Measurements from ENCODE around the gene FBXL14. TPM values are rescaled to one million over a fixed set of nuclear protein-coding genes. Genes with fewer than 3 reads are reported as not detected.

Gene FBXL14
- polyA plus RNA-seq, 2 of the 4 experiments (the other 2 are of a cell fraction) = 6.7 to 7.1 TPM

DNA sequence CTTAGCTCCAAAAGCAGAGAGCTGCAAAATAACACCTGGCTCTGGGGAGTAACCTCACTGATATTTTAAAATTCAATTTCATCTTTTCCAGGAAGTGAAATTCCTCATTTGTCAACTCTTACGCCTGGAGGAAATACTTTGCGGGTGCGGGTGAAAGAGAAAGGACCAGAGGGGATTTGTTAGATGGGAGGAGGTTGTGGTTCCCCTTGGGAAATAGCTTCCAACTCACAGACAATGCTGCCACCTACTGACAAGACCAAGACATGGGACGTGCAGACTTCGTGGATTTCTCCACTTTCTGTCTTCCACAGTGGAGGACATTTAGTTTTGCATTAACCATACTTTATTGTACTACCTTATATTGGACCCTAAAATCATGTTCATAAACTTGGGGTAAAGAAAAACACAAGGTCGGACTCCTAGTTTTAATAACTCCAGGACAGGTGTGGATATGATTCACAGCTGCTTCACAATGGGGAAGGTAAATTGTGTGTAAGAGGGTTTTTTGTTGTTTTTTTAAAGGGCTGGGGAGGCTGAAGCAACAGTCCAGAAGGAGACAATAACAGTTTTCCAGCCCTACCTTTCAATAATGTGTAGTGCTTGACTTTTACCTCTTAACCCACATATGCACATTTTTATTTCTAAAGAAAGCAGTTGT lies 10.8 kb downstream of the FBXL14 start:
- H3K4me2 ChIP-seq = peak overlapping the region; percentile 62
- no peaks in the 10 kb centered on the region for H3K9me3 ChIP-seq
- ATAC-seq (peak; percentile 77 to 91; a peak in 5 of 6 replicates), DNase-seq (ENCODE audit: low read depth in 1 of 2, low spot score in 1 of 2) (peak; percentile 74 to 87), FAIRE-seq (peak; percentile 91)
- ChIA-PET CTCF (interaction anchor here (0.6 to 12.2 kb wide), 84 partner anchors 8 to 1242 kb away, joined by 3 to 198 read pairs (median 4); partner anchors contain the start of gene RAD52), POLR2A (interaction anchor here (0.8 to 1.5 kb wide), 3 partner anchors 11 to 593 kb away, joined by 3 to 12 read pairs (median 5); no protein-coding TSS in a partner anchor)
- H3K27ac ChIP-seq = no peak overlapping the region
- H3K4me1 ChIP-seq = 0 out of 3 replicates have a peak, but pooled peaks cover 2% of the 10 kb centered on the region
- WGBS (ENCODE audit: missing lambda C conversion rate) = 0% methylated on average over 6 of the region's 6 CpGs
- H3K4me3 ChIP-seq = no peak overlapping the region
- TF ChIP-seq MYC (IDR thresholded peaks at IDR 0.05; ENCODE audit: borderline replicate concordance, low read length) (no peak), HOXA7 (CRISPR knock-in tag; IDR thresholded peaks at IDR 0.05) (no peak), SREBF2 (IDR thresholded peaks at IDR 0.05) (no peak), PHF8 (IDR thresholded peaks at IDR 0.05; ENCODE audit: borderline replicate concordance, low read depth) (no peak), KDM5A (IDR thresholded peaks at IDR 0.05) (no peak), USF2 (IDR thresholded peaks at IDR 0.05) (no peak), HOXB13 (CRISPR knock-in tag; IDR thresholded peaks at IDR 0.05; ENCODE audit: low read depth) (no peak), HDAC2 (IDR thresholded peaks at IDR 0.05) (no peak), JUNB (IDR thresholded peaks at IDR 0.05) (no peak), CTCF (IDR thresholded peaks at IDR 0.05) (peak; percentile 96), TFCP2L1 (CRISPR knock-in tag; IDR thresholded peaks at IDR 0.05) (no peak), RFX5 (IDR thresholded peaks at IDR 0.05) (no peak), SMC3 (IDR thresholded peaks at IDR 0.05) (peak; percentile 85), CBX2 (IDR thresholded peaks at IDR 0.05; ENCODE audit: borderline replicate concordance, low read depth) (no peak), HMGXB4 (CRISPR knock-in tag; IDR thresholded peaks at IDR 0.05; ENCODE audit: borderline replicate concordance) (no peak), CEBPB (IDR thresholded peaks at IDR 0.05) (peak in 1 of 2 experiments; percentile 36; a peak in 1 of 4 replicates), NPAS2 (CRISPR knock-in tag; IDR thresholded peaks at IDR 0.05; ENCODE audit: borderline replicate concordance) (no peak), POLR2AphosphoS2 (conservative IDR thresholded peaks at IDR 0.05; ENCODE audit: low read length) (no peak), ZSCAN20 (CRISPR knock-in tag; IDR thresholded peaks at IDR 0.05) (no peak), FOXS1 (CRISPR knock-in tag; IDR thresholded peaks at IDR 0.05) (no peak), MAZ (IDR thresholded peaks at IDR 0.05; ENCODE audit: borderline replicate concordance, low read depth, low read length) (no peak), RCOR1 (IDR thresholded peaks at IDR 0.05; ENCODE audit: low read depth, low read length) (no peak), ESRRA (IDR thresholded peaks at IDR 0.05; ENCODE audit: borderline replicate concordance, low read length) (no peak), NR3C1 (IDR thresholded peaks at IDR 0.05) (no peak), RAD21 (conservative IDR thresholded peaks at IDR 0.05 in 1 of 2, IDR thresholded peaks at IDR 0.05 in 1 of 2) (peak; percentile 97 to 98), EP300 (IDR thresholded peaks at IDR 0.05) (no peak)
- TF ChIP-seq, protein P1, sequence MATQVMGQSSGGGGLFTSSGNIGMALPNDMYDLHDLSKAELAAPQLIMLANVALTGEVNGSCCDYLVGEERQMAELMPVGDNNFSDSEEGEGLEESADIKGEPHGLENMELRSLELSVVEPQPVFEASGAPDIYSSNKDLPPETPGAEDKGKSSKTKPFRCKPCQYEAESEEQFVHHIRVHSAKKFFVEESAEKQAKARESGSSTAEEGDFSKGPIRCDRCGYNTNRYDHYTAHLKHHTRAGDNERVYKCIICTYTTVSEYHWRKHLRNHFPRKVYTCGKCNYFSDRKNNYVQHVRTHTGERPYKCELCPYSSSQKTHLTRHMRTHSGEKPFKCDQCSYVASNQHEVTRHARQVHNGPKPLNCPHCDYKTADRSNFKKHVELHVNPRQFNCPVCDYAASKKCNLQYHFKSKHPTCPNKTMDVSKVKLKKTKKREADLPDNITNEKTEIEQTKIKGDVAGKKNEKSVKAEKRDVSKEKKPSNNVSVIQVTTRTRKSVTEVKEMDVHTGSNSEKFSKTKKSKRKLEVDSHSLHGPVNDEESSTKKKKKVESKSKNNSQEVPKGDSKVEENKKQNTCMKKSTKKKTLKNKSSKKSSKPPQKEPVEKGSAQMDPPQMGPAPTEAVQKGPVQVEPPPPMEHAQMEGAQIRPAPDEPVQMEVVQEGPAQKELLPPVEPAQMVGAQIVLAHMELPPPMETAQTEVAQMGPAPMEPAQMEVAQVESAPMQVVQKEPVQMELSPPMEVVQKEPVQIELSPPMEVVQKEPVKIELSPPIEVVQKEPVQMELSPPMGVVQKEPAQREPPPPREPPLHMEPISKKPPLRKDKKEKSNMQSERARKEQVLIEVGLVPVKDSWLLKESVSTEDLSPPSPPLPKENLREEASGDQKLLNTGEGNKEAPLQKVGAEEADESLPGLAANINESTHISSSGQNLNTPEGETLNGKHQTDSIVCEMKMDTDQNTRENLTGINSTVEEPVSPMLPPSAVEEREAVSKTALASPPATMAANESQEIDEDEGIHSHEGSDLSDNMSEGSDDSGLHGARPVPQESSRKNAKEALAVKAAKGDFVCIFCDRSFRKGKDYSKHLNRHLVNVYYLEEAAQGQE (IDR thresholded peaks at IDR 0.05) = no peak
- TF ChIP-seq, protein P2, sequence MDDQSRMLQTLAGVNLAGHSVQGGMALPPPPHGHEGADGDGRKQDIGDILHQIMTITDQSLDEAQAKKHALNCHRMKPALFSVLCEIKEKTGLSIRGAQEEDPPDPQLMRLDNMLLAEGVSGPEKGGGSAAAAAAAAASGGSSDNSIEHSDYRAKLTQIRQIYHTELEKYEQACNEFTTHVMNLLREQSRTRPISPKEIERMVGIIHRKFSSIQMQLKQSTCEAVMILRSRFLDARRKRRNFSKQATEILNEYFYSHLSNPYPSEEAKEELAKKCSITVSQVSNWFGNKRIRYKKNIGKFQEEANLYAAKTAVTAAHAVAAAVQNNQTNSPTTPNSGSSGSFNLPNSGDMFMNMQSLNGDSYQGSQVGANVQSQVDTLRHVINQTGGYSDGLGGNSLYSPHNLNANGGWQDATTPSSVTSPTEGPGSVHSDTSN (IDR thresholded peaks at IDR 0.05) = no peak
- TF ChIP-seq, protein P3, sequence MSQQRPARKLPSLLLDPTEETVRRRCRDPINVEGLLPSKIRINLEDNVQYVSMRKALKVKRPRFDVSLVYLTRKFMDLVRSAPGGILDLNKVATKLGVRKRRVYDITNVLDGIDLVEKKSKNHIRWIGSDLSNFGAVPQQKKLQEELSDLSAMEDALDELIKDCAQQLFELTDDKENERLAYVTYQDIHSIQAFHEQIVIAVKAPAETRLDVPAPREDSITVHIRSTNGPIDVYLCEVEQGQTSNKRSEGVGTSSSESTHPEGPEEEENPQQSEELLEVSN (IDR thresholded peaks at IDR 0.05; ENCODE audit: borderline replicate concordance, low read depth) = no peak
- TF ChIP-seq, protein P4, sequence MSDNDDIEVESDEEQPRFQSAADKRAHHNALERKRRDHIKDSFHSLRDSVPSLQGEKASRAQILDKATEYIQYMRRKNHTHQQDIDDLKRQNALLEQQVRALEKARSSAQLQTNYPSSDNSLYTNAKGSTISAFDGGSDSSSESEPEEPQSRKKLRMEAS (IDR thresholded peaks at IDR 0.05) = no peak
